ENCODE data around the gene IRGC. TPM values are rescaled to one million over a fixed set of nuclear protein-coding genes. Genes with fewer than 3 reads are reported as not detected.
"Not testable (repeated sequence)": the region's sequence is repeated elsewhere in the genome, so short reads cannot be mapped to it uniquely, and the experiment has no call there.

Gene IRGC
- total RNA-seq, 1 experiment from 2014 or later = not detected

DNA sequence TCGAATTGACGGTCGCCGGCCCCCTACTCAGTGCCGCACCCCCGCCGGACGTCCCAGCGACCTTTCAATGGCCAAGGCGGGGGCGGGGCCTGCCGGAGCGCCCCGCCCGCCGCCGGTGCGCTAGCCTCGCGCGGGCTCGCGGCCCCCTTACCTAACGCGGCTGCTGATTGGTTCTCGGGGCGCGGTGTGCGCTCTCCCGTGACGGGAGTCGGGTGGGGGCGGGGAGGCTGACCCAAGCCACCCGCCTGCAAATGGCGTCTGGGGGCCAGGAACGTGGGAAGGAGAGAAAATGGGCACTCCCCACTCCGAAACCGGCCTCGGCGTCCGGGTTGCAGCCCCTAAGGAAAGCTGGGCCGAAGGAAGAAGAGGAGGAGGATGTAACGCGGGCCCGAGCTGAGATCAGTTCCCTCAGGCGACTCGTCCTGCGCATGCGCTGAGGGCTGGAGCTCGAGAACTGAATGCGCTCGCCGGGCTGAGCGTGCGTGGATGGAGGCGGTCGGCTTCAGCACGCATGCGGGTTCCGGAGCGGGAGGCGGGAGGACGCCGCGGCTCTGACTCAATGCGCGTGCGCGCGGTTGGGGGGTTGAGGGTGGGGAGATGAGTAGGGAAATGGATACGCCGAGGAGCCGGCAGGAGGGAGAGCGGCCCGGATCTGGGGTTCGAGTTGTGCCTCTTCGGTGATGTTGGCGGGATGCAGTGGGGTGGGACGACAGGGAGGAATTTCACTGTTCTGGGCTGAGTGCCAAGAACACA is 38.8 kb downstream of the IRGC start, which contains the start of gene SMG9:
Gene SMG9, minus strand, starts transcription at position 460 of the 753 bp plus-strand sequence. CDS start 4,221 bp downstream, outside the sequence.
- DNase-seq (ENCODE audit: low read depth) = peak; percentile 97

DNA sequence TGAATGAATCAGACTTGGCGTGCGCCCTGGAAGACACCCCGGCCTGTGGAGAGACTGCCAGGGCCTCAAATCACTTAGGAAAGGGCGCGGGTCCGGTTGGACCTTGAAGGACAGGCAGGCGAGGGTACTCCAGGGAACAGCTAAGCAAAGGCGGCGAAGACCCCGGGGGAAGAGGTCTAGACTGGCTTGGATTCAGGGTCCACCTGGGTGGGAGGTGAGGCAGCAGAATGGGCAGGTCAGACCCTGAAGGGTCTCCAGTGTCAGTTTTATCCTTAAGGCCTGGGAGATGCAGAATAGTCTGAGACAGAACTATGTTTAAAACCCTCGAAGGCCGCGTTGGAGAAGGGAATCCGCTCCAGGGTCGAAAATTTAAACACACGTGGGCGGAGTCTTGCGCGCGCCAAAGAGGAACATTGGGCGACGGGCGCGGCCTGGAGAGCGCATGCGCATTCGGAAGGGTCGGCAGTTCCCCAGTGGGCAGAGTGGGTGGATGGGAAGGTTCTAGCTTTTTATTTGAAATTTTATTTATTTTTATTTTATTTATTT is 39.5 kb downstream of the IRGC start:
- DNase-seq (ENCODE audit: low read depth) = peak; percentile 49

DNA sequence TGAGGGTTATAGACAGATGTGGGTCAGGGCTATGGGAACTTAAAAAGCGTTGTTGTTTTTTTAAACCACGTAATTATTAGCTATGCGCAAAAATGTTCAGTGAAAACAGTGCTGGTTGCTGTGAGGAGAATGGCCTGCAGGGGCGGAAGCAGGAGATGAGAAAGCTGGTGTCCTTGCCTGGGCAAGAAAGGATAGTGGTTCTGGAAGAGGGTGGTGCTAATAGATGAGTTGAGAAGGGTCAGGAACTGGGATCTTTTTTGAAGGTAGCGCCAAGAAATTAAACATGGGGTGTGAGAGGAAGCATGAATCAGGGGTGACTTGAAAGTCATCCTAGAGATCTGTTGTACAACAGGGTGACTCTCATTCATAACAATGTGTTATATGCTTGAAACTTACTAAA is 43.6 kb downstream of the IRGC start:
- DNase-seq (ENCODE audit: low read depth) = peak; percentile 88

DNA sequence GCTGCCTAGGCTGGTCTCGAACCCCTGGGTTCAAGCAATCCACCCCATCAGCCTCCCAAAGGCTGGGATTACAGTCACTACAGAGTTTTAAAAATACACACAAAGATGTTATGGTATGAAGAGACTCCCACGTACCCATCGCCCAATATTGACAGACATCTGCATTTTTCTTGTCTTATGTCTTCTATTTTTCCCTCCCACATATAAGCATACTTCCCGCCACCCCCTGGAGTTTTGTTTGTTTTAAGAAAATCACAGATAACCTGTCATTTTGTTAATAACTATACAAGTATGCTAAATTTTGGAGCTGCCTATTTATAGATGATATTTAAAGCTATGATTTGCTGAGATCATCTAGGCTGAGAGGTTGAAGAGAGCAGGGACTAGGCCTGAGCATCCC is 45.1 kb downstream of the IRGC start:
- no peak for DNase-seq (ENCODE audit: low read depth)

DNA sequence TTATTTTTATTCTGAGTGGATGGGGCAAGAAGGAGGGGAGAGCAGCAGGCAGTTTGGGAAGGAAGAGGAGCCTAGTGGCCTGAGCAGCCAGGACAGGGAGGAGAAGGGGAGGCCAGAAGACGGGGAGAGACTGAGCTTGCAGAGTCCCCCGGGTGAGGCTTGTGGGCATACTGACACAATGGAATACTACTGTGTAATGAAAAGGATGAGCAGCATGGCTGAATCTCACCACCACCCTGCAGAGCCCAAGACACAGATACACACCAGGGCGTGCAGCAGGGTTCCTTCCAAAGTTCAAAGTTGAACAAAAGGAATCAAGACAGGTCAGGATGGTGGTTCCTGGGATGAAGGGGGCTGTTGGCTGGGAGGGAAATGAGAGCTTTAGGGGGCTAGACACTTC is 46.9 kb downstream of the IRGC start:
- no peak for DNase-seq (ENCODE audit: low read depth)

DNA sequence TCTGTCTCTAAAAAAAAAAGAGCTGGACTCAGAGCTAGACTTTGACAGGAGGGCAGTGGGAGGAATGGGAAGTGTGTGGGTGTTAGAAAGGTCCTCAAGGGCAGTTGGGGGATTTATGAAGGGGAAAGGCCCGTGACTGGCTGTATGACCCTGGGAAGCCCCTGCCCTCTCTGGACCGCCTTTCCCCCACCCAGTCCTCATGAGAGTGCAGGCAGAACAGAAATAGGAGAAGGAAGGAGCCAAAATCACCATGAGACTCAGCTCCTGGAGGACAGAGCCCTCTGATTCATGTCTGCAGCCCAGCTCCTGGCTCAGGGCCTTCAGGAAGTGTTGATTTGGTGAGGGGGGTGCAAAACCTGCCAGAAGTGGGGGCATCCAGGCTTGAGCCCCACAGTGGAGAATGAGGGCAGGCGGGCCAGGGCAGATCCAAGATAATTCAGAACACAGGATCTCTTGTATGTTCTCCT is 47.6 kb downstream of the IRGC start:
- DNase-seq (ENCODE audit: low read depth) = peak; percentile 61

DNA sequence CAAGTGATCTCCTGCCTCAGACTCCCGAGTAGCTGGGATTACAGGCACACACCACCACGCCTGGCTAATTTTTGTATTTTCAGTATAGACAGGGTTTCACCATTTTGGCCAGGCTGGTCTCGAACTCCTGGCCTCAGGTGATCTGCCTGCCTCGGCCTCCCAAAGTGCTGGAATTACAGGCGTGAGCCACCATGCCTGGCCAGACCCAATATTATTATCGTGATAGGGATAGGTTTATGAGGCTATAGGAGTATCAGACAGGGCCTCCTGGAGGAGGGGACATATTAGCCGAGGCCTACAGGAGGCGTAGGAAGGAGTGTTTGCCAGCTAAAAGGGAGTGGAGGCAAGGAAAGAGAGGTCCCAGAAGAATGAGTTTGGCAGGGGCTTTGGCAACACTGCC is 48.8 kb downstream of the IRGC start:
- DNase-seq (ENCODE audit: low read depth) = not testable (repeated sequence)

DNA sequence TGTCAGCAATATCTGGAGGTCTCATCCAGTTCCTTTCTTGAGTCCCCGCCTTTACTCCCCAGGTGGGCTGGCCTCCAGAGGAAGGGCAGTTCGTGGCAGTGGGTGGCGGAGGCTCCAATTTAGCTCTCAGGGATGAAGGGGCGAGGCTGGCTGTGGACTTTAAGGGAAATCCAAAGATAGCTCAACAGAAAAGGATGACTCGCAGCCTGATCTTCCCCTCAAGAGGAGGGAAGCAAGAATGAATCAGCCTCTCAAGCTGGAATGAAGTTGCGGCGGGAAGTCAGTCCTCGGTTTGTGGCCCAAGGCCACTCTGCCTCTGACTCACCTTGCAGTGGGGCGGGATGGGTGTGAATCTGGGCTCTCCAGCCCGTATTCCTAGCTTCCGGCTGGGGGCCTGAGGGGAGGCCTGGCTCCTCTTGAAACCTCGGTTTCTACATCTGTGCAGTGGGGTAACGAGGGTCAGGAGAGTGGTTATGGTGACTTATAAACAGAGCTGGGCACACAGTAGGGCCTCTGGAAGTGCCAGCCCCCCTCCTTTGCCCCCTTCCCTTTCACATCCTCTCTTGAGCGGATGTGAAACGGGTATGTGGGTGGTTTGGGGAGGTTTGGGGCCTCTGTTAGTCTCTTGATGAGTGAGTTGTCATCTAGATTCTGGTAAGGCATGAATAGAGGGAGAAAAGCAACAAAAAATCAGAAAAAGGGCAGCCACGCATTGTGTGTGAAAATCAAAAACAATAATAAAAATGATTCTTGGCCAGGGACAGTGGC is 49.4 kb downstream of the IRGC start:
- peak; percentile 99 for DNase-seq (ENCODE audit: low read depth)

DNA sequence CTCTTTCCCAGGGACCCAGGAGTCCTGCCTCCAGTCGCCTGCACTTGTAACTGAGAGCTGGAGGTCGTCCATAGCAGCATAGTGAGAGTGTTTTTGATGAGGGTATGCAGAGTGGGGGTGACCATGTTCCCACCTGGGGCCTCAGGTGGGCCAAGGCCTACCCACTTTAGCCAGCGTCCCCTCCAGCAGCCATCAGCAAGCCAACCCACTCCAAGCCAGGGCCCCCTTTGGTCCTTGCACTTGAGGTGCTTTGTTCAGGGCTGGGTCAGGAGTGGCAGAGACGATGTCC is 50.8 kb downstream of the IRGC start:
- DNase-seq (ENCODE audit: low read depth) = no peak

DNA sequence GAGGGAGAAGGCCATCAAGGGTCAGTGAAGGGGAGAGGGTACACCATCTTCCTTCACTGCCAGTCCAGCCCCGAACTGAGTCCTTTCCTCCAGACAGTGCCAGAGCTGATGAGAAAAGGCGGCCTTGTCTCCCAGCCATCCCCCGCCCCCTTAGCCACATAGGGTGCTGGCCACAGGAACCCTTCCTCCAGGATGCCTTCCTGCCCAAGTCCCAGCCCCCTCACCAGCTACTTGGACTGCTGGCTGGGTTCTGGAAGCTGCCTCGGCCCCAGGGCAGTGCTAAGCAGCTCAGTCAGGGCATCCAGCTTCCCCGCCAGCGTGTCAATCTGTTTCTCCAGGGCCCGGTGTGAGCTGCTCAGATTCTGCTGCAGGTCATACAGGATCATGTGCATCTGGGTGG is 51.4 kb downstream of the IRGC start:
- no peak for DNase-seq (ENCODE audit: low read depth)

DNA sequence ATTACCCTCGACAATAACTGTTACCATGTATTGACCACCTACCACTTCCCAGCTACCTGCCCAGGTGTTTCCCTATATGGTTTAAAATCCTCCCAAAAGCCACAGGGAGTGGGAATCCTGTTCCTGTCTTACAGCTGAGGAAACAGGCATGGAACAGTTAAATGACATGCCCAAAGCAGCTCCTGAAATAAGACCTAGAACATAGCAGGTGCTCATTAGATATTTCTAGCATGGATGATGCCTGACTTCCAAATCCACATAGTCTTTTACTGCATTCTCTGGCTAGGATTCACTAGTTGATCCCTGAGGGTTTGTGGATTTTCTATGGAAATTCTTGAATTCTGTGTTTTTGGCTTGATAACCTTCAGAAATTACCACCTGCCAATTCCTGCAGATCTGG is 51.9 kb downstream of the IRGC start:
- no peak for DNase-seq (ENCODE audit: low read depth)

DNA sequence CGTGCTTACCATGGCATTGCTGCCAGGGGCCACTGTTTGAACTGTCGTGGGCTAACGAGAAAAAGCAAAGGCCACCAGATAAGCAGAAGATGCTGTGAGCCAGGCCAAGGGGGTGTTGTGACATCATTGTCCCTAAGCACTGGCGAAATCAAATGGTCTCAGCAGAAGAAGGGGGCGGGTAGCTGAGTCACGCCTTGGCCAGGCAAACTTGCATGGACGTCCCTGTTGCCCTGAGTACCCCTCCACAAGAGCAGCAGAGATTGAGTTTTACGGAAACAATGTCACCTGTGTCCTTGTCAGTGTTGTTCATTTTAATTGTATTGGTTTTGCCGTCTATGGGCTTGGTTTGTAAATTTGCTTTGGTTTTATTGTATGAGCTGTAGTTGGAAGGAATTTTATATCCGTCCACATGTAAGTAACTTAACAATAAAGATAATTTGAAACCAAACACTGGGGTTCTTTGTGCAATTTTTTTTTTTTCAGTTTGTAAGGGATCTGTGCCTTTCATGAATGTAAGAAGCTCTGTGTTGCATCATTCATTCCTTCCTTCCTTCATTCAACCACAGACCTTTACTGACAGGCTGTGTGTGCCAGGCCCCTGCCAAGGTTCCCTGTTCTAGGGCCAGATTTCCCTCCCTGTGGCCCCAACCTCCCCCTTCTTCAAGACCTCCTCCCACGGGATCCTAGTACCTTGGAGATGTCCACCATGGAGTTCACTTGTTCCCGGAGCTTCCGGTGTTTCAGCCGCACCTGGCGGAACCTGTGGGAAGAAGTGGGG is 52.6 kb downstream of the IRGC start:
- no peak for DNase-seq (ENCODE audit: low read depth)

DNA sequence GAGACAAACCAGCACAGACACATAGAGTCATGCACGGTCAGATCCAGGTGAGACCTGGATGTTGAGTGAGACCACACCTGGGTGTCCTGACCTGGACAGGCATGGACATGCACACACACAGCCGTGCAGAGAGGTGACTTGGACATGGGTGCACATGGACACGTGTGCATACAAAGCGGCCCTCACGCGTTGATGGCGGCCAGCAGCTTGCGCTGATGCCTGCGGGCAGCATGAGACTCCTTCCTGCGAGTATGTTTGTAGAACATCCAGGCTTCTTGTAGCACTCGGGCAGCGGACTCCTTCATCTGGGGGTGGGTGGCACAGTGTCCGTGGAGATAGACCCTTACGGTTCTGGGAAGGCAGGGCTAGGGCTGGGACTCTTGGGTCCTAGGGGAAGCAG is 53.4 kb downstream of the IRGC start:
- DNase-seq (ENCODE audit: low read depth) = no peak

Other genes starting within 250 kb of the IRGC start
- gene PHLDB3, start 211.3 kb upstream of the IRGC start, total RNA-seq (2014; rRNA removed; shearing (Covaris generic)) = 3.7 and 8.6 TPM in 2 replicates
- 28.3 and 29.3 TPM in 2 replicates for gene ETHE1, start 188.9 kb upstream of the IRGC start, total RNA-seq (2014; rRNA removed; shearing (Covaris generic))
- not detected in 2 replicates for gene ZNF575, start 182.9 kb upstream of the IRGC start, total RNA-seq (2014; rRNA removed; shearing (Covaris generic))
- 54.1 and 57.1 TPM in 2 replicates for gene XRCC1, start 140.5 kb upstream of the IRGC start, total RNA-seq (2014; rRNA removed; shearing (Covaris generic))
- gene PINLYP, start 140.3 kb upstream of the IRGC start, total RNA-seq (2014; rRNA removed; shearing (Covaris generic)) = 0.91 and 2.5 TPM in 2 replicates
- 16.2 and 26.6 TPM in 2 replicates for gene IRGQ, start 119.9 kb upstream of the IRGC start, total RNA-seq (2014; rRNA removed; shearing (Covaris generic))
- gene ZNF576, start 119.5 kb upstream of the IRGC start, total RNA-seq (2014; rRNA removed; shearing (Covaris generic)) = 15.5 and 16.3 TPM in 2 replicates
- gene SRRM5, start 104.0 kb upstream of the IRGC start, total RNA-seq (2014; rRNA removed; shearing (Covaris generic)) = 0.05 and 0.30 TPM in 2 replicates
- gene ZNF428, start 96.4 kb upstream of the IRGC start, total RNA-seq (2014; rRNA removed; shearing (Covaris generic)) = 36.2 and 45.0 TPM in 2 replicates
- 1.5 and 4.0 TPM in 2 replicates for gene CADM4, start 76.2 kb upstream of the IRGC start, total RNA-seq (2014; rRNA removed; shearing (Covaris generic))
- 92.1 and 117 TPM in 2 replicates for gene PLAUR, start 45.9 kb upstream of the IRGC start, total RNA-seq (2014; rRNA removed; shearing (Covaris generic))
- gene SMG9, start 38.9 kb downstream of the IRGC start, total RNA-seq (2014; rRNA removed; shearing (Covaris generic)) = 16.0 and 24.0 TPM in 2 replicates
- 20.6 and 30.3 TPM in 2 replicates for gene KCNN4, start 64.9 kb downstream of the IRGC start, total RNA-seq (2014; rRNA removed; shearing (Covaris generic))
- 2.1 and 5.5 TPM in 2 replicates for gene LYPD5, start 86.4 kb downstream of the IRGC start, total RNA-seq (2014; rRNA removed; shearing (Covaris generic))
- gene ZNF283, start 111.2 kb downstream of the IRGC start, total RNA-seq (2014; rRNA removed; shearing (Covaris generic)) = 4.2 and 5.6 TPM in 2 replicates
- 1.7 and 2.0 TPM in 2 replicates for gene ZNF404, start 167.9 kb downstream of the IRGC start, total RNA-seq (2014; rRNA removed; shearing (Covaris generic))
- gene ZNF45, start 219.2 kb downstream of the IRGC start, total RNA-seq (2014; rRNA removed; shearing (Covaris generic)) = 11.2 and 18.8 TPM in 2 replicates
- gene ZNF221, start 235.2 kb downstream of the IRGC start, total RNA-seq (2014; rRNA removed; shearing (Covaris generic)) = 3.6 and 7.2 TPM in 2 replicates

Data from M059J (cell line).